ENCODE data around the gene ZFYVE16.
A peak's percentile ranks its signal among the peaks of the same experiment; 100 is the strongest.
"Not testable (repeated sequence)": the region's sequence is repeated elsewhere in the genome, so short reads cannot be mapped to it uniquely, and the experiment has no call there.

The ZFYVE16 gene

GRCh38 chr5:80481019-80481893, 73.4 kb downstream of the ZFYVE16 start:
- peak; percentile 49 for DNase-seq (ENCODE audit: low read depth, low spot score)
- no peak overlapping the region for H3K4me3 ChIP-seq (ENCODE audit: low read length)

DNA sequence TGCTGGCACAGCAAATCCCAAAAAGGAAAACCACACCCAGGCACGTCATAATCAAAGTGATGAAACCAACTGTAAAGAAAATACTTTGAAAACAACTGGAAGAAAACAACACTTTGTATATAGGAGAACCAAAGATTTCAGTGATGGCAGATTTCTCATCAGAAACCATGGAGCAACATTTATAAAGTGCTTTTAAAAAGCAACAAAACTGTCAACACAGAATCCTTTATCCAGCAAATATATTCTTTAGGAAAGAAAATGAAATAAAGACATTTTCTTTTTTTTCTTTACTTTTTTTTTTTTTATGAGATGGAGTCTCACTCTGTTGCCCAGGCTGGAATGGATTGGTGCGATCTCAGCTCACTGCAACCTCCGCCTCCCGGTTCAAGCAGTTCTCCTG, 74.7 kb downstream of the ZFYVE16 start:
- DNase-seq (ENCODE audit: low read depth, low spot score), result no peak
- no peak overlapping the region for H3K4me3 ChIP-seq (ENCODE audit: low read length)

DNA sequence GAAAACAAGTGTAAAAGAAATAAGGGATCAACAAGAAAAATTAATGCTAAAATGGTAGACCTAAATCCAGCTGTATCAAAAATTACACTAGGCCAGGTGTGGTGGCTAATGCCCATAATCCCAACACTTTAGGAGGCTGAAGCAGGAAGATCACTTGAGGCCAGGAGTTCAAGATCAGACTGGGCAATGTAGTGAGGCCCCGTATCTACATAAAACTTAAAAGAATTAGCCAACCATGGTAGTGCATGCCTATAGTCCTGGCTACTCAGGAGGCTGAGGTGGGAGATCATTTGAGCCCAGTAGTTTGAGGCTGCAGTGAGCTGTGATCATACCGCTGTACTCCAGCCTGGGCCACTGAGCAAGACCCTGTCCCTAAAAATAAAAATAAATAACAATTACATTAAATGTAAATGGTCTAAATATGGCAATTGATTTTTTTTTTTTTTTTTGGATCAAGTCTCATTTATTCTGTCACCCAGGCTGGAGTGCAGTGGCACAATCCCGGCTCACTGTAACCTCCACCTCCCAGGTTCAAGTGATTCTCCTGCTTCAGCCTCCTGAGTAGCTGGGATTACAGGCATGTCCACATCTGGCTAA, 75.9 kb downstream of the ZFYVE16 start:
- DNase-seq (ENCODE audit: low read depth, low spot score), result no peak
- H3K4me3 ChIP-seq (ENCODE audit: low read length), result no peak overlapping the region

- no peak overlapping the region for H3K4me3 ChIP-seq (ENCODE audit: low read length)
- no peak for DNase-seq (ENCODE audit: low read depth, low spot score)
These were observed 79.6 kb downstream of the ZFYVE16 start for GRCh38 chr5:80487444-80487828.

- no peak for DNase-seq (ENCODE audit: low read depth, low spot score)
- no peak within 1 kb of the TSS for H3K4me3 ChIP-seq (ENCODE audit: low read length)
These were observed 80.2 kb downstream of the ZFYVE16 start, which contains the start of gene FAM151B for GRCh38 chr5:80487829-80488721. FAM151B (plus strand) TSS chr5:80488100; CDS start chr5:80488124, 24 bp downstream.

DNA sequence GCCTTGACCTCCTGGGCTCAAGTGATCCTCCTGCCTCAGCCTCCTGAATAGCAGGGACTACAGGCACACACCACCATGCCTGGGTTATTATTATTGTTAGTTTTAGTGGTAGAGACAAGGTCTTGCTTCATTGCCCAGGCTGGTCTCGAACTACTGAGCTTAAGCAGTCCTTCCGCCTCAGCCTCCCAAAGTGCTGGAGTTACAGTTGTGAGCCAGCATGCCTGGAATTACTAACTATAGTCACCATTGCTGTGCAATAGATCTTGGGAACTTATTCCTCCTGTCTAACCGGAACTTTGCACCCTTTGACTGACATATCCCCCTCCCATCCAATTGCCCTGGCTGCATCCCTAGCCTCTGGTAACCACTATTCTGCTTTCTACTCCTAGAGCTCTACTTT, 83.4 kb downstream of the ZFYVE16 start:
- no peak overlapping the region for H3K4me3 ChIP-seq (ENCODE audit: low read length)
- no peak for DNase-seq (ENCODE audit: low read depth, low spot score)

- no peak for DNase-seq (ENCODE audit: low read depth, low spot score)
- no peak overlapping the region for H3K4me3 ChIP-seq (ENCODE audit: low read length)
These were observed 84.9 kb downstream of the ZFYVE16 start for GRCh38 chr5:80492741-80493140.

- not testable (repeated sequence) for DNase-seq (ENCODE audit: low read depth, low spot score); H3K4me3 ChIP-seq (ENCODE audit: low read length)
These were observed 85.6 kb downstream of the ZFYVE16 start for GRCh38 chr5:80493443-80493842.

GRCh38 chr5:80495891-80496290, 88.0 kb downstream of the ZFYVE16 start:
- no peak overlapping the region for H3K4me3 ChIP-seq (ENCODE audit: low read length)
- no peak for DNase-seq (ENCODE audit: low read depth, low spot score)

DNA sequence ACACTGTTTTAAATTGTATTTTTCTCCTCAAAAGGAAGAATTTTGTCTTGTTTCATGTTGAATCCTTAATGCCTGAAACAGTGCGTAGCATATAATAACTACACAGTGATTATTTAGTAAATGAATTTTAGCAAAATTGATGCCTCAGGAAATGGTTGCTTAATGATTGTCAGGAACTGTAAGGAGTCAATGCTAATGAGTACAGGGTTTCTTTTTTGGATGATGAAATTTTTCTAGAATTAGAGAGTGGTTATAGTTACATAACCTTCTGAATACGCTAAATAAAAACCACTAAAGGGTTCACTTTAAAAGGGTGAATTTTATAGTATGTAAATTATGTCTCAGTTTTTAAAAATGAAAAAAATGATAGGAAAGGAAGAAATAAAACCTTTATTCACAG, 94.9 kb downstream of the ZFYVE16 start:
- no peak for DNase-seq (ENCODE audit: low read depth, low spot score)
- no peak overlapping the region for H3K4me3 ChIP-seq (ENCODE audit: low read length)

GRCh38 chr5:80503641-80504040, 95.8 kb downstream of the ZFYVE16 start:
- DNase-seq (ENCODE audit: low read depth, low spot score), result no peak
- H3K4me3 ChIP-seq (ENCODE audit: low read length), result no peak overlapping the region

DNA sequence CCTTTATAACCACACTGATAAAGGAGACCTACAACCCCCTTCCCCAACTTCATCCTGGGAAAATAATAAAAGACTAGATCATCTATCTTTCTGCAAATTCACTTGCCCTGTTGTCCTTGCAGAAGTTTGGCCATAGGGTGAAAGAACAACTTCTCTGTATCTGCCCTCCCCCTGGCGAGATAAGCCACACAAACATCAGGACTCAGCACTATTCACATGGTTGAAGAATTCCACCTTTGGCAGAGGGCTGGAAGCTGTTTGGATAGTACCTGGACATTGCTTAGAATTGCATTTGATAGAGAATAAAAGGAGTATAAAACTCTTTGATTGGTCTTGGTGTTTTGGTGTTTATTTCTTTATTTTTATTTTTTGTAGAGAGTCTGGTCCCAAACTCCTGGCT, 97.0 kb downstream of the ZFYVE16 start:
- DNase-seq (ENCODE audit: low read depth, low spot score), result no peak
- no peak overlapping the region for H3K4me3 ChIP-seq (ENCODE audit: low read length)

GRCh38 chr5:80507663-80508062, 99.8 kb downstream of the ZFYVE16 start:
- no peak overlapping the region for H3K4me3 ChIP-seq (ENCODE audit: low read length)
- DNase-seq (ENCODE audit: low read depth, low spot score), result no peak

- no peak for DNase-seq (ENCODE audit: low read depth, low spot score)
- no peak overlapping the region for H3K4me3 ChIP-seq (ENCODE audit: low read length)
These were observed 101.0 kb downstream of the ZFYVE16 start for GRCh38 chr5:80508844-80509243.

DNA sequence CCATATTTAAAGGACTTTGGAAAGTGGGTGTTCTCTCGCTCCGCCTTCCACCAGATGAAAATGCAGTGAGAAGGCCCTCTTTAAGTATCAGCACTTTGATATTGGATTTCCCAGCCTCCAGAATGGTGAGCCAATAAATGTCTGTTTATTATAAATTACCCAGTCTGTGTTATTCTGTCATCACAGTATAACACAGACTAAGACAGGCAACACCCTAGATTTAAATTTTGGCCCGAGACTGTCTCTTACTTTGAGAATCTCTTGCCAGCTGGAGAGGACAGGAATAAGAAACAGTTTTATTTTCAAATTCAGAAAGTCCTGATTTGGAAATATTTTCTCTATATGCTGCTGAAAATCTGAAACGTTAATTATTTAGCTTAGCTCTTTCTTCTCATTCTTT, 101.5 kb downstream of the ZFYVE16 start:
- no peak overlapping the region for H3K4me3 ChIP-seq (ENCODE audit: low read length)
- no peak for DNase-seq (ENCODE audit: low read depth, low spot score)

DNA sequence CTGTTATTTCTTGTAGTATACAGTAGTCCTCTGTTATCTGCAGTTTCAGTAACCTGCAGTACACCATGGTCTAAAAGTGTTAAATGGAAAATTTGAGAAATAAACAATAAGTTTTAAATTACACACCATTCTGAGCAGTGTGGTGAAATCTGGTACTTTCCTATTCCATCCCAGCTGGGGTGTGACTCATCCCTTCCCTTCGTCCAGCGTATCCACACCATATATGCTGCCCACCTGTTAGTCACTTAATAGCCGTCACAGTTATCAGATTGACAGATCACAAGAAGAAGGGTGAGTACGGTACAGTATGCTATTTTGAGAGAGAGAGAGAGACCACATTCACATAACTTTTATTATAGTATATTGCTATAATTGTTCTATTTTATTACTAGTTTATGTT, 109.0 kb downstream of the ZFYVE16 start:
- no peak for DNase-seq (ENCODE audit: low read depth, low spot score)
- no peak overlapping the region for H3K4me3 ChIP-seq (ENCODE audit: low read length)
